ENCODE data around the gene GHR.

Gene GHR

GRCh38 chr5:42592401-42593140, 169.3 kb downstream of the GHR start:
- H3K4me3 ChIP-seq (ENCODE audit: insufficient read depth, low read depth, low read length), result no peak overlapping the region
- H3K27me3 ChIP-seq (ENCODE audit: control insufficient read depth, insufficient read depth, low read length, poor library complexity, severe bottlenecking), result no peaks in the 10 kb centered on the region
- no peak overlapping the region for H3K27ac ChIP-seq (ENCODE audit: insufficient read depth, low read depth, low read length, poor library complexity, severe bottlenecking)
- WGBS, 2 experiments, result 83 to 93% methylated on average over 3 to 5 of the region's 5 CpGs
- H3K36me3 ChIP-seq (ENCODE audit: control insufficient read depth, insufficient read depth, low read length), result no peaks in the 10 kb centered on the region
- H3K4me1 ChIP-seq (ENCODE audit: control insufficient read depth, insufficient read depth, low read length), result no peaks in the 10 kb centered on the region
- no peaks in the 10 kb centered on the region for H3K9me3 ChIP-seq (ENCODE audit: control insufficient read depth, low read length)

GRCh38 chr5:42593591-42593990, 170.4 kb downstream of the GHR start:
- H3K27me3 ChIP-seq (ENCODE audit: control insufficient read depth, insufficient read depth, low read length, poor library complexity, severe bottlenecking), result no peaks in the 10 kb centered on the region
- no peaks in the 10 kb centered on the region for H3K36me3 ChIP-seq (ENCODE audit: control insufficient read depth, insufficient read depth, low read length)
- H3K4me3 ChIP-seq (ENCODE audit: insufficient read depth, low read depth, low read length), result no peak overlapping the region
- H3K4me1 ChIP-seq (ENCODE audit: control insufficient read depth, insufficient read depth, low read length), result no peaks in the 10 kb centered on the region
- no peaks in the 10 kb centered on the region for H3K9me3 ChIP-seq (ENCODE audit: control insufficient read depth, low read length)
- no peak overlapping the region for H3K27ac ChIP-seq (ENCODE audit: insufficient read depth, low read depth, low read length, poor library complexity, severe bottlenecking)

GRCh38 chr5:42595597-42595996, 172.4 kb downstream of the GHR start:
- no peaks in the 10 kb centered on the region for H3K9me3 ChIP-seq (ENCODE audit: control insufficient read depth, low read length)
- no peak overlapping the region for H3K27ac ChIP-seq (ENCODE audit: insufficient read depth, low read depth, low read length, poor library complexity, severe bottlenecking)
- H3K36me3 ChIP-seq (ENCODE audit: control insufficient read depth, insufficient read depth, low read length), result no peaks in the 10 kb centered on the region
- H3K4me1 ChIP-seq (ENCODE audit: control insufficient read depth, insufficient read depth, low read length), result no peaks in the 10 kb centered on the region
- no peaks in the 10 kb centered on the region for H3K27me3 ChIP-seq (ENCODE audit: control insufficient read depth, insufficient read depth, low read length, poor library complexity, severe bottlenecking)
- WGBS, 2 experiments, result 80 to 98% methylated on average over 2 of the region's 2 CpGs
- no peak overlapping the region for H3K4me3 ChIP-seq (ENCODE audit: insufficient read depth, low read depth, low read length)

- WGBS, 2 experiments, result 100% methylated on average over 1 of the region's 1 CpG; no CpG with 5 or more reads in 1 of the 2 experiments
- Histone ChIP-seq H3K4me3 (ENCODE audit: insufficient read depth, low read depth, low read length) (no peak overlapping the region), H3K27me3 (ENCODE audit: control insufficient read depth, insufficient read depth, low read length, poor library complexity, severe bottlenecking) (no peaks in the 10 kb centered on the region), H3K36me3 (ENCODE audit: control insufficient read depth, insufficient read depth, low read length) (no peaks in the 10 kb centered on the region), H3K4me1 (ENCODE audit: control insufficient read depth, insufficient read depth, low read length) (no peaks in the 10 kb centered on the region), H3K9me3 (ENCODE audit: control insufficient read depth, low read length) (no peaks in the 10 kb centered on the region), H3K27ac (ENCODE audit: insufficient read depth, low read depth, low read length, poor library complexity, severe bottlenecking) (no peak overlapping the region)
Measured at GRCh38 chr5:42596817-42597216, 173.6 kb downstream of the GHR start.

- no peaks in the 10 kb centered on the region for H3K4me1 ChIP-seq (ENCODE audit: control insufficient read depth, insufficient read depth, low read length)
- no peak overlapping the region for H3K27ac ChIP-seq (ENCODE audit: insufficient read depth, low read depth, low read length, poor library complexity, severe bottlenecking)
- no peaks in the 10 kb centered on the region for H3K36me3 ChIP-seq (ENCODE audit: control insufficient read depth, insufficient read depth, low read length)
- no peaks in the 10 kb centered on the region for H3K9me3 ChIP-seq (ENCODE audit: control insufficient read depth, low read length)
- no peak overlapping the region for H3K4me3 ChIP-seq (ENCODE audit: insufficient read depth, low read depth, low read length)
- no peaks in the 10 kb centered on the region for H3K27me3 ChIP-seq (ENCODE audit: control insufficient read depth, insufficient read depth, low read length, poor library complexity, severe bottlenecking)
- WGBS, 2 experiments, result 94 to 95% methylated on average over 3 to 4 of the region's 4 CpGs
Measured at GRCh38 chr5:42597318-42597937, 174.2 kb downstream of the GHR start.

GRCh38 chr5:42598311-42598710, 175.1 kb downstream of the GHR start:
- Histone ChIP-seq H3K4me3 (ENCODE audit: insufficient read depth, low read depth, low read length) (no peak overlapping the region), H3K27me3 (ENCODE audit: control insufficient read depth, insufficient read depth, low read length, poor library complexity, severe bottlenecking) (no peaks in the 10 kb centered on the region), H3K27ac (ENCODE audit: insufficient read depth, low read depth, low read length, poor library complexity, severe bottlenecking) (no peak overlapping the region), H3K36me3 (ENCODE audit: control insufficient read depth, insufficient read depth, low read length) (no peaks in the 10 kb centered on the region), H3K4me1 (ENCODE audit: control insufficient read depth, insufficient read depth, low read length) (no peaks in the 10 kb centered on the region), H3K9me3 (ENCODE audit: control insufficient read depth, low read length) (no peaks in the 10 kb centered on the region)

- Histone ChIP-seq H3K4me3 (ENCODE audit: insufficient read depth, low read depth, low read length) (no peak overlapping the region), H3K27ac (ENCODE audit: insufficient read depth, low read depth, low read length, poor library complexity, severe bottlenecking) (no peak overlapping the region), H3K27me3 (ENCODE audit: control insufficient read depth, insufficient read depth, low read length, poor library complexity, severe bottlenecking) (no peaks in the 10 kb centered on the region), H3K36me3 (ENCODE audit: control insufficient read depth, insufficient read depth, low read length) (no peaks in the 10 kb centered on the region), H3K9me3 (ENCODE audit: control insufficient read depth, low read length) (no peaks in the 10 kb centered on the region), H3K4me1 (ENCODE audit: control insufficient read depth, insufficient read depth, low read length) (no peaks in the 10 kb centered on the region)
- WGBS, 2 experiments, result 90 to 94% methylated on average over 3 of the region's 3 CpGs
Measured at GRCh38 chr5:42599106-42599505, 175.9 kb downstream of the GHR start.

GRCh38 chr5:42600441-42600840, 177.2 kb downstream of the GHR start:
- Histone ChIP-seq H3K27ac (ENCODE audit: insufficient read depth, low read depth, low read length, poor library complexity, severe bottlenecking) (no peak overlapping the region), H3K4me1 (ENCODE audit: control insufficient read depth, insufficient read depth, low read length) (no peaks in the 10 kb centered on the region), H3K27me3 (ENCODE audit: control insufficient read depth, insufficient read depth, low read length, poor library complexity, severe bottlenecking) (no peaks in the 10 kb centered on the region), H3K9me3 (ENCODE audit: control insufficient read depth, low read length) (no peaks in the 10 kb centered on the region), H3K4me3 (ENCODE audit: insufficient read depth, low read depth, low read length) (no peak overlapping the region), H3K36me3 (ENCODE audit: control insufficient read depth, insufficient read depth, low read length) (no peaks in the 10 kb centered on the region)
- 100% methylated on average over 1 of the region's 1 CpG for WGBS, 2 experiments

GRCh38 chr5:42604171-42604711, 181.0 kb downstream of the GHR start:
- no peaks in the 10 kb centered on the region for H3K9me3 ChIP-seq (ENCODE audit: control insufficient read depth, low read length)
- H3K27ac ChIP-seq (ENCODE audit: insufficient read depth, low read depth, low read length, poor library complexity, severe bottlenecking), result no peak overlapping the region
- no peaks in the 10 kb centered on the region for H3K4me1 ChIP-seq (ENCODE audit: control insufficient read depth, insufficient read depth, low read length)
- no peaks in the 10 kb centered on the region for H3K27me3 ChIP-seq (ENCODE audit: control insufficient read depth, insufficient read depth, low read length, poor library complexity, severe bottlenecking)
- no peaks in the 10 kb centered on the region for H3K36me3 ChIP-seq (ENCODE audit: control insufficient read depth, insufficient read depth, low read length)
- H3K4me3 ChIP-seq (ENCODE audit: insufficient read depth, low read depth, low read length), result no peak overlapping the region

GRCh38 chr5:42605490-42605889, 182.3 kb downstream of the GHR start:
- Histone ChIP-seq H3K36me3 (ENCODE audit: control insufficient read depth, insufficient read depth, low read length) (no peaks in the 10 kb centered on the region), H3K27ac (ENCODE audit: insufficient read depth, low read depth, low read length, poor library complexity, severe bottlenecking) (no peak overlapping the region), H3K4me1 (ENCODE audit: control insufficient read depth, insufficient read depth, low read length) (no peaks in the 10 kb centered on the region), H3K9me3 (ENCODE audit: control insufficient read depth, low read length) (no peaks in the 10 kb centered on the region), H3K4me3 (ENCODE audit: insufficient read depth, low read depth, low read length) (no peak overlapping the region), H3K27me3 (ENCODE audit: control insufficient read depth, insufficient read depth, low read length, poor library complexity, severe bottlenecking) (no peaks in the 10 kb centered on the region)
- 92 to 98% methylated on average over 2 of the region's 2 CpGs for WGBS, 2 experiments

All from ectodermal cell (in vitro differentiated cells).